Measurements from ENCODE around the gene BLOC1S5.
"Not testable (repeated sequence)": the region's sequence is repeated elsewhere in the genome, so short reads cannot be mapped to it uniquely, and the experiment has no call there.

Gene BLOC1S5

DNA sequence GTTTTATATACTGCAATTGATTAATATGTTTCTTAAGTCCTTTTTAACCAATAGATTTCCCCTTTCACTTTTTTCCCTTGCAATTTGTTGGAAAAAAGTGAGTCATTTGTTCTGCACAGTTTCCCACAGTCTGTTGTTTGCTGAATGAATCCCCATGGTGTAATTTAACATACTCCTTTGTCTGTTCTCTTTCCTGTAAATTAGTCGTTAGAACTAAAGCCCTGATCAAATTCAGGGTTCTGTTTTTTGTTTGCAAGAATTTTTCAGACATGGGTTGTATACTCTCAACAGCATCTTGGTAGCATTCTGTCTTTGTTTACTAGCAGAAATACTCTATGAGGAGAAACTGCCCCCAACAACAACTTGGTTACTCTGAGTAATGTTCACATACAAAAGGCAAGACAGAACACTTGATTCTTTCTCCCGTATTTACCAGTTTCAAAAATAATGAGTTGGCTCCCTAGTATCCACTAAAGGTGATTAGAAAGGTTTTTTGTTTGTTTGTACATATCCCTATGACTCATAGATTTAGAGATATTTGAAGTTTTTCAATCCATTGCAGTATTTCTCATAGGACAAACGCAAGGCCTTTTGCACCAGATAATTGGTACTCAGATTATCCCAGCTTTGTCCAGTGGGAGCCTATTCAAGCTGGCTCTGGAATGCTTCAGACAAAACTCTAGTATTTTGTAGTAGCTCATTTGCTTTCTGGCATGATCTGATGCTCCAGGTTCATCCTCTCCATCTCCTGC is 16.5 kb downstream of the BLOC1S5 start:
- Histone ChIP-seq H3K4me3 (no peak overlapping the region), H3K36me3 (peaks cover 45 to 89% (median 67%) of the 10 kb centered on the region in 11 experiments), H3K4me2 (no peak overlapping the region), H4K20me1 (no peaks in the 10 kb centered on the region), H3K27me3 (no peaks in the 10 kb centered on the region), H3K9ac (no peak overlapping the region), H3K27ac (no peak overlapping the region), H3K4me1 (no peaks in the 10 kb centered on the region), H3K9me3 (replicated peaks in 1 of 11) (peaks cover 23 to 43% (median 34%) of the 10 kb centered on the region in 11 experiments)
- no peak for TF ChIP-seq Cebpa-rat (IDR thresholded peaks at IDR 0.05)

DNA sequence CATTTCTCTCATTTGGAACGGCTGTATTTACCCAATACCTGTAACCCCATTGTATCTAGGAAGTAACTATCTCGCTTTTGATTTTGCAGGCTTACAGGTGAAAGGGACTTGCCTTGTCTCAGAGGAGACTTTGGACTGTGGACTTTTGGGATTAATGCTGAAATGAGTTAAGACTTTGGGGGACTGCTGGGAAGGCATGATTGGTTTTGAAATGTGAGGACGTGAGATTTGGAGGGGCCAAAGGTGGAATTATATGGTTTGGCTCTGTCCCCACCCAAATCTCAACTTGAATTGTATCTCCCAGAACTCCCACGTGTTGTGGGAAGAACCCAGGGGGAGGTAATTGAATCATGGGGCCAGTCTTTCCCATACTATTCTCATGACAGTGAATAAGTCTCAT is 18.4 kb downstream of the BLOC1S5 start:
- H3K36me3 ChIP-seq, result peaks cover 44 to 84% (median 65%) of the 10 kb centered on the region in 11 experiments
- not testable (repeated sequence) for H3K4me3 ChIP-seq

DNA sequence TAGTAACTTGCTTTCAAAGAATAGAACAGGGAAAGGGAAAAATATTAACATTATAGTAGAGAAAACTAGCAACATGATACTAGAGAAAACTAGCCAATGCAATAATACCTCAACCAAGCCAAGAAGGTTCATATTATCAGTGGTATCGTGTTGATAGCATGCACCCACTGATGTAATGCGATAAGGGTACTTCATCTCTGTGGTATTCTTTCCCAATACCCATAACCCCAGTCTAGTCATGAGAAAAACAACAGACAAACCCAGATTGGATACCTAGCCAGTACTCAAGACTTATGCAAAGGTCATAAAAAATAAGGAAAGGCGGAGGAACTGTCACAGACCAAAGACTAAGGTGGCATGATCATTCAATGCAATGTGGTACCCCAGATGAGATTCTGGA is 21.0 kb downstream of the BLOC1S5 start:
- TF ChIP-seq Cebpa-rat (IDR thresholded peaks at IDR 0.05), result no peak
- Histone ChIP-seq H3K4me1 (no peaks in the 10 kb centered on the region), H3K27me3 (no peaks in the 10 kb centered on the region), H4K20me1 (no peaks in the 10 kb centered on the region), H3K4me2 (no peak overlapping the region), H3K9me3 (replicated peaks in 1 of 11) (peaks cover 33 to 56% (median 44%) of the 10 kb centered on the region in 11 experiments), H3K9ac (no peak overlapping the region), H3K36me3 (peaks cover 57 to 92% (median 76%) of the 10 kb centered on the region in 11 experiments), H3K4me3 (no peak overlapping the region), H3K27ac (no peak overlapping the region)

More for the DNA sequence above, 18.4 kb downstream of the BLOC1S5 start:
- not testable (repeated sequence) for H3K27ac ChIP-seq, H4K20me1 ChIP-seq, H3K4me1 ChIP-seq, H3K9ac ChIP-seq, H3K27me3 ChIP-seq, H3K4me2 ChIP-seq
- H3K9me3 ChIP-seq (replicated peaks in 1 of 11), result peaks cover 23 to 47% (median 34%) of the 10 kb centered on the region in 11 experiments

DNA sequence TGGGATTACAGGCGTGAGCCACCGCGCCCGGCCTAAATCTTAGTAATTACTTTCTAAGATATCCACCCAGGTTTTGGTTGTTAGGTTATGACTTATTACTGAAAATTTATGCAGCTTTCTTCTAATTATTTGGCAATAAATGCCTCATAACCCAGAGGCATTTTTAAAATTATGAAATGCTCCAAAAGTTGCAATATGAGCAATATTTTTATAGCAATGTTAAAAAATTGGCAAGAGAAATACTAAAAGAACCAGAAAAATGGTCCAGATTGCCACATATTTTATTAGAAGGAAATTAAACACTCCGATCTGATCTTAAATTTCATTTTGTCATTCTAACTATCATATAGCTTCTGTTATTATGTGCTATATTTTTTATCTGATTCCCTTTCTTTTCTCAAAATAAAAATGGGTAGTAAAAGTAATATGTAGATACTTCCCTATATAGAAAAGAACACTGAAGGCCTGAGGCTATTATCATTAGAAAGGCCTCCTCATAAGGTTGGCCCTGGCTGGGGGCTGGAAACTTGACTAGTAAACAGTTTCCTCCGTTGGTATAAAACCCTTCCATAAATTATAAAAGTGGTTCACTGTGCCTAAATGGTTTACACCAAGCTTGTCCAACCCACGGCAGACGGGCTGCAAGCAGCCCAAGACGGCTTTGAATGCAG is 22.1 kb downstream of the BLOC1S5 start:
- Histone ChIP-seq H3K4me3 (no peak overlapping the region), H3K27ac (no peak overlapping the region), H3K9ac (no peak overlapping the region), H3K9me3 (replicated peaks in 1 of 11) (peaks cover 29 to 56% (median 46%) of the 10 kb centered on the region in 11 experiments), H3K4me1 (0 out of 20 replicates have a peak, but pooled peaks cover 0 to under 1% (median 0%) of the 10 kb centered on the region in 10 experiments), H3K36me3 (peaks cover 58 to 88% (median 76%) of the 10 kb centered on the region in 11 experiments), H3K4me2 (no peak overlapping the region), H4K20me1 (no peaks in the 10 kb centered on the region), H3K27me3 (no peaks in the 10 kb centered on the region)
- no peak for TF ChIP-seq Cebpa-rat (IDR thresholded peaks at IDR 0.05)

DNA sequence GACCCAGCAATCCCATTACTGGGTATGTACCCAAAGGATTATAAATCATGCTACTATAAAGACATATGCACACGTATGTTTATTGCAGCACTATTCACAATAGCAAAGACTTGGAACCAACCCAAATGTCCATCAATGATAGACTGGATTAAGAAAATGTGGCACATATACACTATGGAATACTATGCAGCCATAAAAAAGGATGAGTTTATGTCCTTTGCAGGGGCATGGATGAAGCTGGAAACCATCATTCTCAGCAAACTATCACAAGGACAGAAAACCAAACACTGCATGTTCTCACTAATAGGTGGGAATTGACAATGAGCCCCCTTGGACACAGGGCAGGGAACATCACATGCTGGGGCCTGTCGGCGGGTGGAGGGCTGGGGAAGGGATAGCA is 30.1 kb downstream of the BLOC1S5 start:
- Histone ChIP-seq H3K9me3 (replicated peaks in 1 of 11) (peaks cover 32 to 73% (median 61%) of the 10 kb centered on the region in 11 experiments; a peak in 21 of 22 replicates), H4K20me1 (peaks cover 0 to 18% (median 0%) of the 10 kb centered on the region in 11 experiments; a peak in 3 of 22 replicates), H3K4me1 (peaks cover 5 to 13% (median 8%) of the 10 kb centered on the region in 10 experiments; a peak in 14 of 20 replicates), H3K36me3 (peaks cover 23 to 56% (median 39%) of the 10 kb centered on the region in 11 experiments)
- H3K4me3 ChIP-seq, H3K27ac ChIP-seq, H3K27me3 ChIP-seq, H3K9ac ChIP-seq, H3K4me2 ChIP-seq: not testable (repeated sequence)

DNA sequence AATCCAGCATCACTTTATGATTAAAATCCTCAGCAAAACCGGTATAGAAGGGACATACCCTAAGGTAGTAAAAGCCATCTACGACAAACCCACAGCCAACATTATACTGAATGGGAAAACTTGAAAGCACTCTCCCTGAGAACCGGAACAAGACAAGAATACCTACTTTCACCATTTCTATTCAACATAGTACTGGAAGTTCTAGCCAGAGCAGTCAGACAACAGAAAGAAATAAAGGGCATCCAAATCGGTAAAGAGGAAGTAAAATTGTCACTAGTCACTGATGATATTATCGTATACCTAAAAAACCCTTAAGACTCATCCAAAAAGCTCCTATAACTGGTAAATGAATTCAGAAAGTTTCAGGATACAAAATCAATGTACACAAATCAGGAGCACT is 33.3 kb downstream of the BLOC1S5 start:
- no peak for TF ChIP-seq Cebpa-rat (IDR thresholded peaks at IDR 0.05)
- no peak overlapping the region for H3K27ac ChIP-seq
- peaks cover 24 to 53% (median 47%) of the 10 kb centered on the region in 11 experiments; a peak in 21 of 22 replicates for H3K9me3 ChIP-seq (replicated peaks in 1 of 11)
- no peak overlapping the region for H3K9ac ChIP-seq
- peaks cover 5 to 14% (median 9%) of the 10 kb centered on the region in 10 experiments; a peak in 14 of 20 replicates for H3K4me1 ChIP-seq
- no peak overlapping the region for H3K4me2 ChIP-seq
- H3K4me3 ChIP-seq, result no peak overlapping the region
- H3K36me3 ChIP-seq, result peaks cover 11 to 41% (median 34%) of the 10 kb centered on the region in 11 experiments; a peak in 21 of 22 replicates
- peaks cover 0 to 25% (median 0%) of the 10 kb centered on the region in 11 experiments; a peak in 3 of 22 replicates for H4K20me1 ChIP-seq
- H3K27me3 ChIP-seq, result no peaks in the 10 kb centered on the region

DNA sequence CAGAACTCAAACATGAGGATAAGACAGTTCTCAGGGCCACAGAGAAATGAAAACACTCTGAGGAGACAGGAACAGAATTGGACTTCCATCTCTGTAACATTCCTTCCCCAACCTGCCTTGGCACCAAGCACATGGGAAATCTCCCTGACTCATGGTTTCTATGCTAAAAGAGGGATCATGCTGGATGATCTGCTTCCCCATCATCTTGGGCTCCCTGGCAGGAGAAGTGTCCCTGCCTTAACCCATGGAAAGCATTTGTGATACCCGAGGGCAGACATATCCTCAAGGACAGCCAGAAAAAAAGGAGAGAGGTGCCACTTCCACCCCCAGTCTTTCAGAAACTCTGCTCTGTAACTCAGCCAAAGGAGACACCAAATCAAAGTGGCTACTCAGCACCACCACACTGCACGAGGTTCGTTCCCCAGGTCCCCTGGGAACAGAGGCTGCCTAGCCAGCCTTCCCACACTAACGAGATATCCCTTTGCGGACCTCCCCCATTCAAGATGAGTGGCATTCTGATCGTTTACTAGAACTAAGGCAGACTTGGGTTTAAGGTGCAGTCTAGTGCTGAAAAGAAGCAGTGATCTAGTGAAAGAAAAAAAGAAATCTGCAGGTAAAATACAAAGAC is 34.8 kb downstream of the BLOC1S5 start:
- peaks cover 18 to 48% (median 42%) of the 10 kb centered on the region in 11 experiments; a peak in 21 of 22 replicates for H3K9me3 ChIP-seq (replicated peaks in 1 of 11)
- TF ChIP-seq Cebpa-rat (IDR thresholded peaks at IDR 0.05), result no peak
- H3K4me2 ChIP-seq, result peak overlapping the region in 7 of 11 experiments; percentile 2 to 31 (median 25); a peak in 7 of 22 replicates
- H3K9ac ChIP-seq, result no peak overlapping the region
- H3K27ac ChIP-seq, result no peak overlapping the region; a peak in 1 of 22 replicates
- H3K4me3 ChIP-seq, result no peak overlapping the region
- H3K27me3 ChIP-seq, result no peaks in the 10 kb centered on the region
- H3K36me3 ChIP-seq, result peaks cover 7 to 36% (median 24%) of the 10 kb centered on the region in 11 experiments; a peak in 21 of 22 replicates
- H4K20me1 ChIP-seq, result peaks cover 0 to 17% (median 0%) of the 10 kb centered on the region in 11 experiments; a peak in 3 of 22 replicates
- peaks cover 5 to 14% (median 9%) of the 10 kb centered on the region in 10 experiments; a peak in 14 of 20 replicates for H3K4me1 ChIP-seq

DNA sequence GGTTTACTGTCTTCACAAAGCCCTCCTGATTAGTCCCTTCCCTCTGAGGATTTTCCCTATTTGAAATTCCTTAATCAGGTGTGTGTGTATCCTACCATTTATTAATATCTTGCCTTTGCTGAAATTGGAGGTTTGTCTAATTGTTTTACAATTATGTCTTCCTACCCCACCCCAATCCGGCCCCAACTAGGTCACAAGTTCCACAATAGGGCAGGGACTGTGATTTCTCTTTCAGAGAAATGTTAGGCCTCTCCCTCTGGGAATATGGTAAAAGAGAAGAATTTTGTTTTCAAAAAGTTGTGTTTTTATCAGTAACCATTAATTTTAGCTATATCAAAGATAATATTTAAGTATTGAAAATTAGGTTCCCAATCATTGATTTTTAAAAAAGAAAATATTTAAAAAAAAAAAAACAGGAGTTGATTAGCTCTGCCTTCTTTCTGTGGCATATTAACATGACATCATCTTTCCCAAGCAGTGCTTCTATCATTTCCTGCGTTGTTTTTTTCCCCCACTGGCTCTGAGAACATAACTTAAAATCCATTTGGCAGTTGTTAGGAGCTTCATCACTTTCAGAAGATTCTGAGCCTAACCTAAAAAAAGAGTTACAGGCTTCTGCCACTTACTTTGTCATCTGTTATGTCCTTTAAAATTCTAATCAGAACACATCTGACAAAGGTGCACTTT is 36.1 kb downstream of the BLOC1S5 start:
- H3K4me2 ChIP-seq, result no peak overlapping the region
- no peaks in the 10 kb centered on the region for H3K27me3 ChIP-seq
- peaks cover 0 to 17% (median 0%) of the 10 kb centered on the region in 11 experiments; a peak in 3 of 22 replicates for H4K20me1 ChIP-seq
- peaks cover 5 to 14% (median 9%) of the 10 kb centered on the region in 10 experiments; a peak in 14 of 20 replicates for H3K4me1 ChIP-seq
- no peak overlapping the region for H3K9ac ChIP-seq
- no peak overlapping the region for H3K27ac ChIP-seq
- peaks cover 7 to 41% (median 31%) of the 10 kb centered on the region in 11 experiments; a peak in 21 of 22 replicates for H3K36me3 ChIP-seq
- no peak overlapping the region for H3K4me3 ChIP-seq
- H3K9me3 ChIP-seq (replicated peaks in 1 of 11), result peaks cover 12 to 39% (median 33%) of the 10 kb centered on the region in 11 experiments; a peak in 21 of 22 replicates
- no peak for TF ChIP-seq Cebpa-rat (IDR thresholded peaks at IDR 0.05)

Data from BLaER1 treated with 17β-estradiol and CSF1 and Interleukin-3, amounts not matched to agents 10 nM and 100 nM (cell line).